ENCODE measurements around the gene RSBN1. TPM values are rescaled to one million over a fixed set of nuclear protein-coding genes. Genes with fewer than 3 reads are reported as not detected.

RSBN1 gene
- total and polyA plus RNA-seq, 10 of the 15 experiments (the other 5 are each of a cell fraction or from before 2014, with no cell fraction given) = 2.9 to 26.8 (median 11.5) TPM

- TF ChIP-seq PBX3 (IDR thresholded peaks at IDR 0.05; ENCODE audit: insufficient replicate concordance, low read depth, low read length) (no peak), PAX8 (IDR thresholded peaks at IDR 0.05) (no peak), DPF2 (IDR thresholded peaks at IDR 0.05) (no peak; the same call in 1 of the 2 replicates), GATAD2B (conservative IDR thresholded peaks at IDR 0.05; ENCODE audit: low read depth) (peak; percentile 91), TCF7 (IDR thresholded peaks at IDR 0.05; ENCODE audit: borderline replicate concordance) (no peak), SUZ12 (IDR thresholded peaks at IDR 0.05; ENCODE audit: unreplicated experiment) (no peak), IKZF2 (IDR thresholded peaks at IDR 0.05) (0 out of 4 replicates have a peak, but pooled peaks of 1 of the 2 experiments have one; percentile 0), STAT3 (IDR thresholded peaks at IDR 0.05; ENCODE audit: low read depth, low read length) (no peak), MEF2B (IDR thresholded peaks at IDR 0.05; ENCODE audit: partially characterized antibody, poor library complexity, severe bottlenecking) (no peak), TCF3 (IDR thresholded peaks at IDR 0.05; ENCODE audit: borderline replicate concordance, insufficient read depth, low read depth, low read length) (no peak), POLR2AphosphoS5 (IDR thresholded peaks at IDR 0.05; ENCODE audit: low read length) (no peak), ZNF384 (IDR thresholded peaks at IDR 0.05; ENCODE audit: borderline replicate concordance, low read depth, low read length) (no peak), SREBF2 (IDR thresholded peaks at IDR 0.05; ENCODE audit: low read length) (no peak), E4F1 (IDR thresholded peaks at IDR 0.05; ENCODE audit: borderline replicate concordance, partially characterized antibody) (no peak), NR2C1 (IDR thresholded peaks at IDR 0.05) (no peak), NFYB (IDR thresholded peaks at IDR 0.05; ENCODE audit: insufficient read depth, low read depth, low read length) (no peak), ASH2L (IDR thresholded peaks at IDR 0.05; ENCODE audit: borderline replicate concordance, low read depth) (no peak), CREM (IDR thresholded peaks at IDR 0.05; ENCODE audit: low read depth) (no peak), ZZZ3 (IDR thresholded peaks at IDR 0.05; ENCODE audit: control insufficient read depth, insufficient read length, low read depth) (no peak), RELB (IDR thresholded peaks at IDR 0.05; ENCODE audit: low read depth) (no peak)
- TF ChIP-seq, protein P1, sequence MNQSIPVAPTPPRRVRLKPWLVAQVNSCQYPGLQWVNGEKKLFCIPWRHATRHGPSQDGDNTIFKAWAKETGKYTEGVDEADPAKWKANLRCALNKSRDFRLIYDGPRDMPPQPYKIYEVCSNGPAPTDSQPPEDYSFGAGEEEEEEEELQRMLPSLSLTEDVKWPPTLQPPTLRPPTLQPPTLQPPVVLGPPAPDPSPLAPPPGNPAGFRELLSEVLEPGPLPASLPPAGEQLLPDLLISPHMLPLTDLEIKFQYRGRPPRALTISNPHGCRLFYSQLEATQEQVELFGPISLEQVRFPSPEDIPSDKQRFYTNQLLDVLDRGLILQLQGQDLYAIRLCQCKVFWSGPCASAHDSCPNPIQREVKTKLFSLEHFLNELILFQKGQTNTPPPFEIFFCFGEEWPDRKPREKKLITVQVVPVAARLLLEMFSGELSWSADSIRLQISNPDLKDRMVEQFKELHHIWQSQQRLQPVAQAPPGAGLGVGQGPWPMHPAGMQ (IDR thresholded peaks at IDR 0.05; ENCODE audit: borderline replicate concordance) = no peak
These were observed 53.5 kb downstream of the RSBN1 start (continued) for GRCh38 chr1:113758631-113759332.

All from GM12878 (cell line).